Measurements from ENCODE around the gene CHRNA4. TPM values are rescaled to one million over a fixed set of nuclear protein-coding genes. Genes with fewer than 3 reads are reported as not detected.
A peak's percentile ranks its signal among the peaks of the same experiment; 100 is the strongest.

CHRNA4 gene
- total RNA-seq, 1 experiment from 2014 or later, result 0.11 TPM

GRCh38 chr20:63371291-63371865, 10.2 kb upstream of the CHRNA4 start:
- Mint-ChIP-seq H3K9me3 (ENCODE audit: unreplicated experiment) (no peaks in the 10 kb centered on the region), H3K4me1 (ENCODE audit: low read depth, unreplicated experiment) (no peaks in the 10 kb centered on the region), H3K36me3 (ENCODE audit: insufficient read depth, unreplicated experiment) (no peaks in the 10 kb centered on the region), H3K4me3 (ENCODE audit: unreplicated experiment) (no peak overlapping the region), H3K27me3 (ENCODE audit: insufficient read depth, unreplicated experiment) (peaks cover 8% of the 10 kb centered on the region), H3K27ac (ENCODE audit: unreplicated experiment) (no peak overlapping the region)
- ChIA-PET CTCF (interaction anchor here (0.7 to 1.0 kb wide), 3 partner anchors 9 to 492 kb away, joined by 3 to 20 read pairs (median 8); no protein-coding TSS in a partner anchor), POLR2A (no interaction called here)
- H3K4me3 ChIP-seq (ENCODE audit: low read depth, low read length), result no peak overlapping the region
- no peak for TF ChIP-seq CTCF (IDR thresholded peaks at IDR 0.05; ENCODE audit: insufficient read depth in 1 of 2, low read depth in 1 of 2, low read length in 1 of 2, severe bottlenecking in 1 of 2, unreplicated experiment in 1 of 2)
- no peaks in the 10 kb centered on the region for H3K27me3 ChIP-seq (replicated peaks; ENCODE audit: control insufficient read depth, insufficient read depth, low read length)
- no peak for DNase-seq
- no peaks in the 10 kb centered on the region for H3K9me3 ChIP-seq
- no TSS peak for BruUV-seq (replicated peaks)
- H3K4me1 ChIP-seq, result peaks cover 10% of the 10 kb centered on the region; the same call in 1 of the 2 replicates
- H3K36me3 ChIP-seq (ENCODE audit: control insufficient read depth, insufficient read depth, low read length), result no peaks in the 10 kb centered on the region
- intact Hi-C loops (cut with micrococcal nuclease; ENCODE audit: unreplicated experiment), result no loop called here

- no peak for TF ChIP-seq CTCF (IDR thresholded peaks at IDR 0.05; ENCODE audit: insufficient read depth in 1 of 2, low read depth in 1 of 2, low read length in 1 of 2, severe bottlenecking in 1 of 2, unreplicated experiment in 1 of 2)
- Mint-ChIP-seq H3K27me3 (ENCODE audit: insufficient read depth, unreplicated experiment) (peaks cover 4% of the 10 kb centered on the region), H3K4me1 (ENCODE audit: low read depth, unreplicated experiment) (no peaks in the 10 kb centered on the region), H3K27ac (ENCODE audit: unreplicated experiment) (no peak overlapping the region), H3K36me3 (ENCODE audit: insufficient read depth, unreplicated experiment) (no peaks in the 10 kb centered on the region), H3K4me3 (ENCODE audit: unreplicated experiment) (no peak overlapping the region), H3K9me3 (ENCODE audit: unreplicated experiment) (no peaks in the 10 kb centered on the region)
- H3K27me3 ChIP-seq (replicated peaks; ENCODE audit: control insufficient read depth, insufficient read depth, low read length), result no peaks in the 10 kb centered on the region
- no peak for DNase-seq
- no TSS peak for BruUV-seq (replicated peaks)
- peaks cover 10% of the 10 kb centered on the region; the same call in 1 of the 2 replicates for H3K4me1 ChIP-seq
- POLR2A ChIA-PET, result interaction anchor here (0.6 kb wide), 1 partner anchor 11 kb away, joined by 3 read pairs; no protein-coding TSS in a partner anchor
- CTCF ChIA-PET, result interaction anchor here (0.6 to 1.4 kb wide), 6 partner anchors 8 to 492 kb away, joined by 3 to 20 read pairs (median 4); no protein-coding TSS in a partner anchor
- H3K4me3 ChIP-seq (ENCODE audit: low read depth, low read length), result no peak overlapping the region
- H3K9me3 ChIP-seq, result no peaks in the 10 kb centered on the region
- intact Hi-C loops (cut with micrococcal nuclease; ENCODE audit: unreplicated experiment), result no loop called here
- no peaks in the 10 kb centered on the region for H3K36me3 ChIP-seq (ENCODE audit: control insufficient read depth, insufficient read depth, low read length)
Measured at GRCh38 chr20:63370618-63371187, 9.6 kb upstream of the CHRNA4 start.

GRCh38 chr20:63369724-63370617, 8.8 kb upstream of the CHRNA4 start:
- Mint-ChIP-seq H3K27me3 (ENCODE audit: insufficient read depth, unreplicated experiment) (peaks cover 4% of the 10 kb centered on the region), H3K36me3 (ENCODE audit: insufficient read depth, unreplicated experiment) (no peaks in the 10 kb centered on the region), H3K9me3 (ENCODE audit: unreplicated experiment) (no peaks in the 10 kb centered on the region), H3K4me1 (ENCODE audit: low read depth, unreplicated experiment) (no peaks in the 10 kb centered on the region), H3K27ac (ENCODE audit: unreplicated experiment) (no peak overlapping the region), H3K4me3 (ENCODE audit: unreplicated experiment) (no peak overlapping the region)
- Histone ChIP-seq H3K4me1 (peaks cover 8% of the 10 kb centered on the region; the same call in 1 of the 2 replicates), H3K36me3 (ENCODE audit: control insufficient read depth, insufficient read depth, low read length) (no peaks in the 10 kb centered on the region), H3K27me3 (replicated peaks; ENCODE audit: control insufficient read depth, insufficient read depth, low read length) (no peaks in the 10 kb centered on the region), H3K4me3 (ENCODE audit: low read depth, low read length) (no peak overlapping the region), H3K9me3 (no peaks in the 10 kb centered on the region)
- no TSS peak for BruUV-seq (replicated peaks)
- ChIA-PET CTCF (interaction anchor here (0.6 to 1.4 kb wide), 4 partner anchors 8 to 115 kb away, joined by 3 to 6 read pairs (median 3); no protein-coding TSS in a partner anchor), POLR2A (no interaction called here)
- TF ChIP-seq CTCF (IDR thresholded peaks at IDR 0.05; ENCODE audit: insufficient read depth in 1 of 2, low read depth in 1 of 2, low read length in 1 of 2, severe bottlenecking in 1 of 2, unreplicated experiment in 1 of 2), result peak; percentile 10 to 16
- DNase-seq, result no peak
- intact Hi-C loops (cut with micrococcal nuclease; ENCODE audit: unreplicated experiment), result no loop called here
